H1 (cell line): ENCODE results near the gene FAN1. TPM values are rescaled to one million over a fixed set of nuclear protein-coding genes. Genes with fewer than 3 reads are reported as not detected.

Source experiments
- CTCF ChIA-PET: fragments of 300-600 bp; sonication (Branson Sonifier 250); formaldehyde crosslinking; loops from one replicate; lab custom pipeline; 2021; ENCODE audit not compliant: partially characterized antibody; lab: Charles Lee
- POLR2A ChIA-PET: fragments of 300-600 bp; sonication (Branson Sonifier 250); formaldehyde crosslinking; loops from one replicate; lab custom pipeline; 2021; ENCODE audit warnings: inconsistent platforms; ENCODE audit not compliant: partially characterized antibody; lab: Charles Lee
- DNase-seq, 2 experiments: peaks; one replicate each; pipeline versions ENCODE4 v3.0.0 to v3.0.0-alpha.2; 2010 to 2022; ENCODE audit warnings: low spot score in 2 of 2, low read depth in 1 of 2, mixed read lengths in 1 of 2
- FAIRE-seq: peaks from 2 replicates; lab custom pipeline; 2011; peaks lifted over from hg19 to GRCh38; lab: Jason Lieb, UNC
- H2AFZ ChIP-seq: 2 replicates; pipeline ENCODE4 v1.8.1; 2012; ENCODE audit warnings: low read length, inconsistent platforms
- H2AK5ac ChIP-seq: 2 replicates; pipeline ENCODE4 v1.6.1; 2013; ENCODE audit warnings: low read depth, low read length
- H2BK120ac ChIP-seq: replicated peaks from 2 replicates; pipeline ENCODE3; 2013; ENCODE audit warnings: low read depth, low read length, inconsistent platforms
- H2BK12ac ChIP-seq: 2 replicates; pipeline ENCODE4 v1.6.1; 2013; ENCODE audit warnings: low read depth, low read length
- H2BK15ac ChIP-seq: 2 replicates; pipeline ENCODE4 v1.6.1; 2013; ENCODE audit warnings: low read length
- H2BK20ac ChIP-seq: 2 replicates; pipeline ENCODE4 v1.6.1; 2013; ENCODE audit warnings: low read length
- H2BK5ac ChIP-seq: 2 replicates; pipeline ENCODE4 v1.6.1; 2013; ENCODE audit warnings: low read depth, low read length
- H3K14ac ChIP-seq: 2 replicates; pipeline ENCODE4 v1.6.1; 2013; ENCODE audit warnings: inconsistent platforms; ENCODE audit not compliant: insufficient read length
- H3K18ac ChIP-seq: 2 replicates; pipeline ENCODE4 v1.6.1; 2013; ENCODE audit warnings: low read length; ENCODE audit errors: extremely low read depth
- H3K23ac ChIP-seq: 2 replicates; pipeline ENCODE4 v1.6.1; 2013; ENCODE audit warnings: inconsistent platforms; ENCODE audit not compliant: insufficient read length
- H3K23me2 ChIP-seq: 2 replicates; pipeline ENCODE4 v1.6.1; 2013; ENCODE audit warnings: low read depth, low read length
- H3K27ac ChIP-seq: 2 replicates; pipeline ENCODE4 v1.6.1; 2011; ENCODE audit warnings: low read depth, low read length, inconsistent platforms
- H3K27me3 ChIP-seq, 4 experiments: replicated peaks in 1 of 4; 1 replicate in 1 of 4; 2 replicates in 3 of 4; pipeline versions ENCODE4 v1.6.1 to v1.8.1; 2011 to 2013; ENCODE audit warnings: low read length in 3 of 4, mild to moderate bottlenecking in 3 of 4, inconsistent platforms in 2 of 4, mixed read lengths in 2 of 4, moderate library complexity in 1 of 4; ENCODE audit not compliant: control insufficient read depth in 3 of 4, insufficient read depth in 3 of 4; ENCODE audit errors: extremely low read depth in 1 of 4
- H3K36me3 ChIP-seq, 4 experiments: 2 replicates each; pipeline versions ENCODE4 v1.6.1 to v1.8.1; 2011 to 2013; ENCODE audit warnings: mild to moderate bottlenecking in 4 of 4, low read length in 3 of 4, moderate library complexity in 2 of 4, control low read depth in 1 of 4, inconsistent platforms in 1 of 4; ENCODE audit not compliant: insufficient read depth in 4 of 4, control insufficient read depth in 2 of 4
- H3K4ac ChIP-seq: replicated peaks from 2 replicates; pipeline ENCODE3; 2013; ENCODE audit warnings: low read length, low read depth, mixed read lengths, inconsistent platforms; ENCODE audit not compliant: insufficient read length
- H3K4me1 ChIP-seq, 4 experiments: replicated peaks in 1 of 4; 1 replicate in 1 of 4; 2 replicates in 3 of 4; pipeline versions ENCODE4 v1.6.1 to v1.8.1; 2011 to 2013; ENCODE audit warnings: low read length in 3 of 4, inconsistent platforms in 2 of 4, mixed read lengths in 1 of 4; ENCODE audit not compliant: insufficient read depth in 4 of 4, control insufficient read depth in 3 of 4
- H3K4me2 ChIP-seq, 2 experiments: 2 replicates each; pipeline versions ENCODE4 v1.6.1 to v1.8.1; 2011 to 2013; ENCODE audit warnings: low read depth in 2 of 2, low read length in 2 of 2, control low read depth in 1 of 2, inconsistent platforms in 1 of 2, mild to moderate bottlenecking in 1 of 2; ENCODE audit not compliant: insufficient read depth in 1 of 2
- H3K4me3 ChIP-seq, 4 experiments: fragments of 200-600, 300-600 bp in 1 of 4; sonication (generic), shearing (Covaris generic), sonication (Bioruptor Twin) in 1 of 4; 2 replicates each; pipeline versions ENCODE4 v1.5.1 to v1.8.1; 2011 to 2016; ENCODE audit warnings: low read length in 4 of 4, low read depth in 3 of 4, control low read depth in 2 of 4, inconsistent platforms in 2 of 4, mild to moderate bottlenecking in 2 of 4, mixed read lengths in 1 of 4, moderate library complexity in 1 of 4; ENCODE audit not compliant: insufficient read depth in 2 of 4; ENCODE audit errors: extremely low read depth in 1 of 4
- H3K56ac ChIP-seq: replicated peaks from 2 replicates; pipeline ENCODE3; 2013; ENCODE audit warnings: low read depth, mild to moderate bottlenecking, mixed read lengths, low read length, inconsistent platforms; ENCODE audit not compliant: insufficient read length
- H3K79me1 ChIP-seq: 2 replicates; pipeline ENCODE4 v1.6.1; 2013; ENCODE audit warnings: low read depth, low read length, control low read depth
- H3K79me2 ChIP-seq, 2 experiments: 2 replicates each; pipeline versions ENCODE4 v1.6.1 to v1.8.1; 2012 to 2013; ENCODE audit warnings: low read length in 2 of 2, mild to moderate bottlenecking in 2 of 2, inconsistent platforms in 1 of 2; ENCODE audit not compliant: insufficient read depth in 2 of 2, control insufficient read depth in 1 of 2
- H3K9ac ChIP-seq, 4 experiments: replicated peaks in 1 of 4; 1 replicate in 1 of 4; 2 replicates in 3 of 4; pipeline versions ENCODE4 v1.6.1 to v1.8.1; 2011 to 2013; ENCODE audit warnings: low read depth in 3 of 4, low read length in 3 of 4, control low read depth in 2 of 4, mild to moderate bottlenecking in 2 of 4, moderate library complexity in 2 of 4, inconsistent platforms in 1 of 4; ENCODE audit errors: extremely low read depth in 1 of 4
- H3K9me3 ChIP-seq, 2 experiments: 2 replicates each; pipeline versions ENCODE4 v1.6.1 to v1.8.1; 2012 to 2013; ENCODE audit warnings: mild to moderate bottlenecking in 2 of 2, moderate library complexity in 2 of 2, control low read depth in 1 of 2, inconsistent platforms in 1 of 2, low read depth in 1 of 2, low read length in 1 of 2, mixed read lengths in 1 of 2; ENCODE audit not compliant: insufficient read depth in 2 of 2
- H4K20me1 ChIP-seq, 2 experiments: replicated peaks in 1 of 2; 2 replicates each; pipeline versions ENCODE3 to v1.8.1; 2011 to 2013; ENCODE audit warnings: inconsistent platforms in 2 of 2, low read length in 2 of 2, mild to moderate bottlenecking in 1 of 2; ENCODE audit not compliant: insufficient read depth in 2 of 2, control insufficient read depth in 1 of 2
- H4K5ac ChIP-seq: 2 replicates; pipeline ENCODE4 v1.6.1; 2013; ENCODE audit warnings: low read length, low read depth, mixed read lengths, inconsistent platforms; ENCODE audit not compliant: insufficient read length
- H4K8ac ChIP-seq: 2 replicates; pipeline ENCODE4 v1.8.0; 2013; ENCODE audit warnings: mild to moderate bottlenecking, moderate library complexity, low read length, inconsistent platforms; ENCODE audit not compliant: insufficient read depth; ENCODE audit errors: extremely low read depth
- H4K91ac ChIP-seq: replicated peaks from 2 replicates; pipeline ENCODE3; 2013; ENCODE audit warnings: low read length, mixed read lengths, inconsistent platforms; ENCODE audit not compliant: insufficient read length
- ASH2L ChIP-seq: fragments of 200-600, 300-600 bp; sonication (generic); IDR thresholded peaks from one replicate; pipeline ENCODE4 v1.7.1; 2017; ENCODE audit warnings: low read length
- FOSL1 ChIP-seq: IDR thresholded peaks from 2 replicates; pipeline ENCODE4 v1.6.1; 2011; ENCODE audit warnings: mild to moderate bottlenecking, low read depth, low read length, moderate library complexity; ENCODE audit not compliant: insufficient read depth
- GTF2F1 ChIP-seq: IDR thresholded peaks from 2 replicates; pipeline ENCODE4 v1.6.1; 2012; ENCODE audit warnings: low read depth, low read length, improper control_type of control experiment, borderline replicate concordance
- NANOG ChIP-seq: IDR thresholded peaks from 2 replicates; pipeline ENCODE4 v1.6.1; 2011; ENCODE audit warnings: low read length, low read depth, mild to moderate bottlenecking, inconsistent platforms; ENCODE audit not compliant: insufficient read depth, poor library complexity, severe bottlenecking
- POLR2A ChIP-seq, 2 experiments: IDR thresholded peaks; 1 replicate in 1 of 2; 2 replicates in 1 of 2; pipeline ENCODE4 v1.6.1; 2011; ENCODE audit warnings: low read depth in 2 of 2, low read length in 2 of 2, mild to moderate bottlenecking in 2 of 2; ENCODE audit errors: control extremely low read depth in 1 of 2
- YY1 ChIP-seq: IDR thresholded peaks from 2 replicates; pipeline ENCODE4 v1.6.1; 2011; ENCODE audit warnings: low read depth, mild to moderate bottlenecking, low read length
- WGBS, 2 experiments: shearing (Covaris generic) in 1 of 2; methylation state at CpG; one replicate each; pipeline versions ENCODE4 v1.1.6 to v1.1.7; 2013 to 2015; ENCODE audit warnings: low lambda C conversion rate in 2 of 2, mixed read lengths in 2 of 2, inconsistent platforms in 1 of 2, low coverage in 1 of 2, missing lambda C conversion rate in 1 of 2; ENCODE audit not compliant: insufficient replicate concordance in 2 of 2, insufficient coverage in 1 of 2, insufficient read length in 1 of 2; ENCODE audit errors: extremely low coverage in 1 of 2, missing lambda C conversion rate in 1 of 2; 5-methylcytosine and 5-hydroxymethylcytosine counted together
- polyA plus RNA-seq, 7 experiments: library from polyadenylated mRNA; depleted of rRNA in 3 of 7; stranded (reverse) in 5 of 7; unstranded in 2 of 7; fragments of >200 nt in 5 of 7; fragments of 200-250 nt in 2 of 7; gene quantifications; 1 replicate in 5 of 7; 2 replicates in 1 of 7; 4 replicates in 1 of 7; pipeline versions ENCODE4 v1.2.1 to v1.2.3, GENCODE V29; 2011 to 2013; ENCODE audit warnings: missing spikeins in 2 of 7, mixed read lengths in 2 of 7
- total RNA-seq: library from RNA; stranded (reverse); fragmentation: NEBNext Ultra II Directional; extraction: Animal tissue kit (Norgen Biotek cat#: 25700); gene quantifications from 2 replicates; pipeline ENCODE4 v1.2.1, GENCODE V29; 2021

The FAN1 gene
- total and polyA plus RNA-seq, 2 of the 8 experiments (the other 6 are each of a cell fraction or from before 2014, with no cell fraction given), result 8.6 to 24.9 TPM

DNA sequence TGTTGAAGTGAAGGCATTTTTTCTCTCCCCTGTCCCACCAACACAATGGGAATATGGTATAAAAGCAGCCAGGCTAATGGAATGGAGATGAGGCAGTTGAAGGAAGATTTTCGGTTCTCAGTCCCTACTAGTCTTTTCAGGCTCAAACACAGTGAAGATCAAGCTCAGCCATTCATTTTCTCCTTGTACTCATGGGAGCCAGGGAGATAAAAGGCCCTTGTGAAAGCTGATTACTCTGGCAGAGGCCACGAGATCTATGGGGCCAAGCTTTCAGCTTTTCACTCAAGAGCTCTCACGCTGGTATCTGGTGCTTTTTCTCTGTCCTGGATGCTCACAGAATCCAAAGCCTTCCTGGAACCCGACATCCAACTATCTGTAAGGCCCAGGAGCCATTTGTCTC, 14.5 kb upstream of the FAN1 start:
- Histone ChIP-seq H2AFZ (no peak overlapping the region), H3K36me3 (no peaks in the 10 kb centered on the region), H2AK5ac (no peak overlapping the region), H3K79me2 (no peaks in the 10 kb centered on the region), H3K23ac (no peak overlapping the region), H3K18ac (no peak overlapping the region), H4K91ac (no peak overlapping the region), H3K4me1 (no peaks in the 10 kb centered on the region), H3K4me2 (no peak overlapping the region), H2BK20ac (no peak overlapping the region), H4K8ac (no peak overlapping the region), H3K9ac (no peak overlapping the region), H2BK12ac (no peak overlapping the region), H3K27ac (no peak overlapping the region), H3K56ac (no peak overlapping the region), H2BK5ac (no peak overlapping the region), H4K20me1 (peaks cover 0 to 1% of the 10 kb centered on the region in 2 experiments), H3K27me3 (no peaks in the 10 kb centered on the region), H3K9me3 (no peaks in the 10 kb centered on the region), H3K4ac (no peak overlapping the region), H4K5ac (no peak overlapping the region), H3K79me1 (no peaks in the 10 kb centered on the region), H3K23me2 (no peaks in the 10 kb centered on the region; the same call in 1 of the 2 replicates), H2BK120ac (no peak overlapping the region), H2BK15ac (no peak overlapping the region), H3K14ac (no peak overlapping the region), H3K4me3 (no peak overlapping the region)
- ChIA-PET CTCF (interaction anchor here (1.0 to 1.4 kb wide), 2 partner anchors 30 to 240 kb away, joined by 3 read pairs; no protein-coding TSS in a partner anchor), POLR2A (no interaction called here)
- TF ChIP-seq NANOG (no peak), GTF2F1 (no peak), FOSL1 (no peak), ASH2L (no peak), POLR2A (IDR thresholded peaks at IDR 0.05; ENCODE audit: control extremely low read depth in 1 of 2, low read depth in 2 of 2, low read length in 2 of 2) (no peak), YY1 (no peak)
- DNase-seq (no peak), FAIRE-seq (no peak)
- 87% methylated on average over 4 of the region's 4 CpGs; no CpG with 5 or more reads in 1 of the 2 experiments for WGBS, 2 experiments
